NB4 (cell line): Measurements from ENCODE around the gene CCDC171.
"Not testable (repeated sequence)": the region's sequence is repeated elsewhere in the genome, so short reads cannot be mapped to it uniquely, and the experiment has no call there.

ENCODE experiments used
- POLR2A ChIP-seq: IDR thresholded peaks from 2 replicates; pipeline ENCODE4 v1.6.1; 2011; ENCODE audit warnings: mild to moderate bottlenecking; ENCODE audit not compliant: insufficient read length; ENCODE audit errors: extremely low read depth
- TF ChIP-seq, protein P1 (sequence below): IDR thresholded peaks from 2 replicates; pipeline ENCODE4 v1.6.1; 2011; ENCODE audit warnings: low read depth, low read length

DNA sequence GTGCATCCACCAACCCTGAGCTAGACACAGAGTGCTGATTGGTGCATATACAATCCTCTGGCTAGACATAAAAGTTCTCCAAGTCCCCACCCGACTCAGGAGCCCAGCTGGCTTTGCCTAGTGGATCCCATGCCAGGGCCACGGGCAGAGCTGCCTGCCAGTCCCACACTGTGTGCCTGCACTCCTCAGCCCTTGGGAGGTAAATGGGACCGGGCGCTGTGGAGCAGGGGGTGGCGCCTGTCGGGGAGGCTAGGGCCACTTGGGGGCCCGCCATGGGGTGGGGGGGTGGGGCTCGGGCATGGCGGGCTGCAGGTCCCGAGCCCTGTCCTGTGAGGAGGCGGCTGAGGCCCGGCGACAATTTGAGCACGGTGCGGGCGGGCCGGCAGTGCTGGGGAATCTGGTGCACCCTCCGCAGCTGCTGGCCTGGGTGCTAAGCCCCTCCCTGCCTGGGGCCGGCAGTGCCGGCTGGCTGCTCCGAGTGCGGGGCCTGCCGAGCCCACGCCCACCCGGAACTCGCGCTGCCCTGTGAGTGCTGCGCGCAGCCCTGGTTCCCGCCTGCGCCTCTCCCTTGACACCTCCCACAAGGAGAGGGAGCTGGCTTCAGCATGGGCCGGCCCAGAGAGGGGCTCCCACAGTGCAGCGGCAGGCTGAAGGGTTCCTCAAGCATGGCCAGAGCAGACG, 257.5 kb downstream of the CCDC171 start:
- not testable (repeated sequence) for TF ChIP-seq POLR2A
- TF ChIP-seq, protein P1, sequence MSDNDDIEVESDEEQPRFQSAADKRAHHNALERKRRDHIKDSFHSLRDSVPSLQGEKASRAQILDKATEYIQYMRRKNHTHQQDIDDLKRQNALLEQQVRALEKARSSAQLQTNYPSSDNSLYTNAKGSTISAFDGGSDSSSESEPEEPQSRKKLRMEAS, result not testable (repeated sequence)
